DND-41 (cell line): ENCODE data around the gene GZMM.

ENCODE experiments used
- EZH2 ChIP-seq: IDR thresholded peaks from 3 replicates; pipeline ENCODE4 v1.6.1; 2012; ENCODE audit warnings: borderline replicate concordance, low read depth, mild to moderate bottlenecking, moderate library complexity, low read length, inconsistent platforms; ENCODE audit not compliant: severe bottlenecking
- TF ChIP-seq, protein P1 (sequence below): IDR thresholded peaks from 2 replicates; pipeline ENCODE4 v1.5.1; 2012; ENCODE audit warnings: borderline replicate concordance, low read length, moderate library complexity, mild to moderate bottlenecking; ENCODE audit not compliant: poor library complexity, severe bottlenecking; ENCODE audit errors: extremely low read depth

DNA sequence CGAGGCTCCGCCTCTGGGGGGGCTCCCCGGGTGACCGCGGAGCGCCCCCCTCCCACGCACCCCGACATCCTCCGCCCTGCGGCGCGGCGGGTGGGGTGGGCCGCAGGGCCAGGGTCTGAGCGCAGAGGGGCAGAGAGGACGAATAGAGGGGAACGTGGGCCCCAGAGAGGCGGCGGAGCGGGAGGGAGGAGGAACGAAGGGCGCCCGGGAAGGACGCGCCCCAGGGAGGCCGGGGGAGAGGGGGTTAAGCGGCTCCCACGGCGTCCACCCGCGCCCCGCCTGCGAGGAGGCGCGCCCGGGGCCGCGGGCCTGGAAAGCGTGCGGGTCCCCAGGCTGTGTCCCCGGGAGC is 46.9 kb downstream of the GZMM start:
- TF ChIP-seq, protein P1, sequence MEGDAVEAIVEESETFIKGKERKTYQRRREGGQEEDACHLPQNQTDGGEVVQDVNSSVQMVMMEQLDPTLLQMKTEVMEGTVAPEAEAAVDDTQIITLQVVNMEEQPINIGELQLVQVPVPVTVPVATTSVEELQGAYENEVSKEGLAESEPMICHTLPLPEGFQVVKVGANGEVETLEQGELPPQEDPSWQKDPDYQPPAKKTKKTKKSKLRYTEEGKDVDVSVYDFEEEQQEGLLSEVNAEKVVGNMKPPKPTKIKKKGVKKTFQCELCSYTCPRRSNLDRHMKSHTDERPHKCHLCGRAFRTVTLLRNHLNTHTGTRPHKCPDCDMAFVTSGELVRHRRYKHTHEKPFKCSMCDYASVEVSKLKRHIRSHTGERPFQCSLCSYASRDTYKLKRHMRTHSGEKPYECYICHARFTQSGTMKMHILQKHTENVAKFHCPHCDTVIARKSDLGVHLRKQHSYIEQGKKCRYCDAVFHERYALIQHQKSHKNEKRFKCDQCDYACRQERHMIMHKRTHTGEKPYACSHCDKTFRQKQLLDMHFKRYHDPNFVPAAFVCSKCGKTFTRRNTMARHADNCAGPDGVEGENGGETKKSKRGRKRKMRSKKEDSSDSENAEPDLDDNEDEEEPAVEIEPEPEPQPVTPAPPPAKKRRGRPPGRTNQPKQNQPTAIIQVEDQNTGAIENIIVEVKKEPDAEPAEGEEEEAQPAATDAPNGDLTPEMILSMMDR = no peak
- TF ChIP-seq EZH2 = no peak
